WTC11 (cell line): ENCODE data around the gene ADH7. TPM values are rescaled to one million over a fixed set of nuclear protein-coding genes. Genes with fewer than 3 reads are reported as not detected.

Experiments used
- ATAC-seq: fragments of 200-7000 bp; cut with Tn5 transposase; 2 replicates; pipeline ENCODE4 v1.10.0; 2021; ENCODE audit warnings: mild to moderate bottlenecking, moderate library complexity
- CTCF ChIA-PET: fragments of 300-600 bp; sonication (Branson Sonifier 250); formaldehyde crosslinking; loops from one replicate; lab custom pipeline; 2021; ENCODE audit warnings: antibody characterized with exemption; lab: Charles Lee
- POLR2A ChIA-PET: fragments of 350-600 bp; sonication (Branson Sonifier 250); formaldehyde crosslinking; loops from one replicate; lab custom pipeline; 2021; ENCODE audit warnings: antibody characterized with exemption; lab: Charles Lee
- DNase-seq: peaks from one replicate; pipeline ENCODE4 v3.0.0; 2021; ENCODE audit warnings: low spot score
- H3K27ac Mint-ChIP-seq: 2 replicates; pipeline ENCODE4 v1.8.0; 2021; ENCODE audit warnings: mixed read lengths
- H3K27me3 Mint-ChIP-seq: 2 replicates; pipeline ENCODE4 v1.8.0; 2021; ENCODE audit warnings: low read depth, mild to moderate bottlenecking, moderate library complexity, mixed read lengths
- H3K36me3 Mint-ChIP-seq: 2 replicates; pipeline ENCODE4 v1.8.0; 2021; ENCODE audit warnings: mixed read lengths
- H3K4me1 Mint-ChIP-seq: 2 replicates; pipeline ENCODE4 v1.8.0; 2022; ENCODE audit warnings: mixed read lengths
- H3K4me3 Mint-ChIP-seq: 2 replicates; pipeline ENCODE4 v1.8.0; 2021; ENCODE audit warnings: mild to moderate bottlenecking, moderate library complexity, mixed read lengths
- H3K9me3 Mint-ChIP-seq: 2 replicates; pipeline ENCODE4 v1.8.0; 2021; ENCODE audit warnings: mixed read lengths
- AR ChIP-seq: fragments of 250-450 bp; sonication (Bioruptor Pico); IDR thresholded peaks from 2 replicates; pipeline ENCODE4 v1.9.0; 2021; ENCODE audit warnings: mild to moderate bottlenecking
- CTCF ChIP-seq: fragments of 200-600 bp; IDR thresholded peaks from 2 replicates; pipeline ENCODE4 v1.8.0; 2022; ENCODE audit warnings: antibody characterized with exemption
- E2F5 ChIP-seq: sonication (generic); formaldehyde crosslinking; IDR thresholded peaks from 2 replicates; pipeline ENCODE4 v1.8.1; 2022; ENCODE audit warnings: mild to moderate bottlenecking, moderate library complexity, missing genetic modification reagents
- FOXJ3 ChIP-seq: sonication (generic); formaldehyde crosslinking; IDR thresholded peaks from 2 replicates; pipeline ENCODE4 v1.9.0; 2021; ENCODE audit warnings: missing genetic modification reagents, mild to moderate bottlenecking, borderline replicate concordance
- FOXK1 ChIP-seq: sonication (generic); formaldehyde crosslinking; IDR thresholded peaks from 2 replicates; pipeline ENCODE4 v1.8.0; 2022; ENCODE audit warnings: mild to moderate bottlenecking, moderate library complexity, missing genetic modification reagents
- FOXP1 ChIP-seq: sonication (generic); formaldehyde crosslinking; IDR thresholded peaks from 2 replicates; pipeline ENCODE4 v1.8.0; 2022; ENCODE audit warnings: missing genetic modification reagents, mild to moderate bottlenecking, moderate library complexity, borderline replicate concordance
- GABPB1 ChIP-seq: sonication (generic); formaldehyde crosslinking; IDR thresholded peaks from 2 replicates; pipeline ENCODE4 v1.8.1; 2023; ENCODE audit warnings: mild to moderate bottlenecking, missing genetic modification reagents
- GRHL2 ChIP-seq: fragments of 250-450 bp; sonication (Bioruptor Pico); IDR thresholded peaks from 2 replicates; pipeline ENCODE4 v1.8.0; 2022; ENCODE audit warnings: mild to moderate bottlenecking, moderate library complexity; ENCODE audit not compliant: insufficient replicate concordance, severe bottlenecking
- MLX ChIP-seq: sonication (generic); formaldehyde crosslinking; IDR thresholded peaks from 2 replicates; pipeline ENCODE4 v1.8.1; 2023; ENCODE audit warnings: mild to moderate bottlenecking, missing genetic modification reagents, moderate library complexity
- NFE2L1 ChIP-seq: sonication (generic); formaldehyde crosslinking; IDR thresholded peaks from 2 replicates; pipeline ENCODE4 v1.8.1; 2023; ENCODE audit warnings: missing genetic modification reagents
- PRRX2 ChIP-seq: fragments of 250-450 bp; sonication (Bioruptor Pico); IDR thresholded peaks from 2 replicates; pipeline ENCODE4 v1.8.0; 2021; ENCODE audit warnings: mild to moderate bottlenecking
- RORB ChIP-seq: fragments of 250-450 bp; sonication (Bioruptor Pico); IDR thresholded peaks from 2 replicates; pipeline ENCODE4 v1.9.0; 2021; ENCODE audit warnings: mild to moderate bottlenecking
- SMAD3 ChIP-seq: sonication (generic); formaldehyde crosslinking; IDR thresholded peaks from 2 replicates; pipeline ENCODE4 v1.8.0; 2022; ENCODE audit warnings: missing genetic modification reagents, mild to moderate bottlenecking, borderline replicate concordance
- TEAD4 ChIP-seq: sonication (generic); formaldehyde crosslinking; IDR thresholded peaks from 2 replicates; pipeline ENCODE4 v1.8.0; 2022; ENCODE audit warnings: mild to moderate bottlenecking, missing genetic modification reagents
- ZNF396 ChIP-seq: fragments of 250-450 bp; sonication (Bioruptor Pico); IDR thresholded peaks from 2 replicates; pipeline ENCODE4 v1.8.0; 2021; ENCODE audit warnings: mild to moderate bottlenecking, moderate library complexity, borderline replicate concordance
- total RNA-seq: library from RNA; stranded (reverse); gene quantifications from 3 replicates; pipeline ENCODE4 v1.2.3, GENCODE V29; 2021
- TF ChIP-seq, protein P1 (sequence below): sonication (generic); formaldehyde crosslinking; IDR thresholded peaks from 2 replicates; pipeline ENCODE4 v1.8.1; 2023; ENCODE audit warnings: mild to moderate bottlenecking, missing genetic modification reagents, borderline replicate concordance
- TF ChIP-seq, protein P2 (sequence below): sonication (generic); formaldehyde crosslinking; IDR thresholded peaks from 2 replicates; pipeline ENCODE4 v1.8.1; 2023; ENCODE audit warnings: mild to moderate bottlenecking, missing genetic modification reagents

ADH7 gene
- total RNA-seq, 1 experiment from 2014 or later = not detected

DNA sequence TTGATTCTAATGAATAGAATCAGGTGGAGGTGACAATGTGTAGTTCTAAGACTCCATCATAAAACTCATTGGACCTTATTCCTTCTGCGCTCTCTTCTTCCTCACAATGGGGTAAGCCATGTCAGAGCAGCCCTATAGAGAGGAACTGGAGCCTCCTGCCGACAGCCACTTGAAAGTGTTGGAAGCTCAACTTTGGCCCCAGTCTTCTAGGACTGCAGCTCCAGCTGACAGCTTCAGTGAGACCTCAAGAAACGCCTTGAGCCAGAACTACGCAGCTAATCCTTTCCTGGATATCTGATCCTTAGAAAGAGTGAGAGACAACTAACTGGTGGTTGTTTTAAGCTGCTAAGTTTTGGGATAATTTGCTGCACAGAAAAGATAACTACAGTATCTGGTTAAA lies 22.1 kb upstream of the ADH7 start:
- POLR2A ChIA-PET = no interaction called here

DNA sequence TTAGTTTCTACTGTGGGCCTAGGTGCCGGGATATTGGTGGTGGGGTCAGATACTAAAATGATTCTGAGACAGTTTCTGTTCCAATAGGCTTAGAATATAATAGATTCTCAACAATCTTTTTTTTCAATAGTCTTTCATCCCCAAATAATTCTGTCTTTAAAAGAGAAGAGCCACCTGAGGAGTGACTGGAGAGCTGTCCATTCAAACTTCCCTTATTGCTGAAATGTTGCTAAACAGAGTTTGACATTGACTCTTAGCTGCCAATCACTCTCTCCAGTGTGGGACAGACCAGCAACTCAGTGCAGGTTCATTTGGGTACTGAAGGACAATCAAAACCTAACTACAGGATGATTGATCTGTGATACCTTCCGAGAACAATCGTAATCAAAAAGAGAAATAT lies 12.4 kb upstream of the ADH7 start:
- DNase-seq (no peak), ATAC-seq (no peak)
- POLR2A ChIA-PET = no interaction called here
- Mint-ChIP-seq H3K4me3 (no peak overlapping the region), H3K27me3 (no peaks in the 10 kb centered on the region), H3K36me3 (peaks cover 17% of the 10 kb centered on the region; the same call in 1 of the 2 replicates)
- TF ChIP-seq PRRX2 (CRISPR knock-in tag) (no peak), RORB (CRISPR knock-in tag) (no peak), SMAD3 (CRISPR knock-in tag) (no peak), FOXK1 (CRISPR knock-in tag) (no peak), FOXP1 (CRISPR knock-in tag) (no peak)
- TF ChIP-seq, protein P1, sequence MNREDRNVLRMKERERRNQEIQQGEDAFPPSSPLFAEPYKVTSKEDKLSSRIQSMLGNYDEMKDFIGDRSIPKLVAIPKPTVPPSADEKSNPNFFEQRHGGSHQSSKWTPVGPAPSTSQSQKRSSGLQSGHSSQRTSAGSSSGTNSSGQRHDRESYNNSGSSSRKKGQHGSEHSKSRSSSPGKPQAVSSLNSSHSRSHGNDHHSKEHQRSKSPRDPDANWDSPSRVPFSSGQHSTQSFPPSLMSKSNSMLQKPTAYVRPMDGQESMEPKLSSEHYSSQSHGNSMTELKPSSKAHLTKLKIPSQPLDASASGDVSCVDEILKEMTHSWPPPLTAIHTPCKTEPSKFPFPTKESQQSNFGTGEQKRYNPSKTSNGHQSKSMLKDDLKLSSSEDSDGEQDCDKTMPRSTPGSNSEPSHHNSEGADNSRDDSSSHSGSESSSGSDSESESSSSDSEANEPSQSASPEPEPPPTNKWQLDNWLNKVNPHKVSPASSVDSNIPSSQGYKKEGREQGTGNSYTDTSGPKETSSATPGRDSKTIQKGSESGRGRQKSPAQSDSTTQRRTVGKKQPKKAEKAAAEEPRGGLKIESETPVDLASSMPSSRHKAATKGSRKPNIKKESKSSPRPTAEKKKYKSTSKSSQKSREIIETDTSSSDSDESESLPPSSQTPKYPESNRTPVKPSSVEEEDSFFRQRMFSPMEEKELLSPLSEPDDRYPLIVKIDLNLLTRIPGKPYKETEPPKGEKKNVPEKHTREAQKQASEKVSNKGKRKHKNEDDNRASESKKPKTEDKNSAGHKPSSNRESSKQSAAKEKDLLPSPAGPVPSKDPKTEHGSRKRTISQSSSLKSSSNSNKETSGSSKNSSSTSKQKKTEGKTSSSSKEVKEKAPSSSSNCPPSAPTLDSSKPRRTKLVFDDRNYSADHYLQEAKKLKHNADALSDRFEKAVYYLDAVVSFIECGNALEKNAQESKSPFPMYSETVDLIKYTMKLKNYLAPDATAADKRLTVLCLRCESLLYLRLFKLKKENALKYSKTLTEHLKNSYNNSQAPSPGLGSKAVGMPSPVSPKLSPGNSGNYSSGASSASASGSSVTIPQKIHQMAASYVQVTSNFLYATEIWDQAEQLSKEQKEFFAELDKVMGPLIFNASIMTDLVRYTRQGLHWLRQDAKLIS (CRISPR knock-in tag) = no peak
- TF ChIP-seq, all 79 proteins: peak for 0
- H3K4me1 Mint-ChIP-seq = peaks cover 15% of the 10 kb centered on the region
- H3K9me3 Mint-ChIP-seq = peaks cover 50% of the 10 kb centered on the region
- CTCF ChIA-PET = no interaction called here
- no peak overlapping the region for H3K27ac Mint-ChIP-seq

More for the DNA sequence above, 22.1 kb upstream of the ADH7 start:
- ATAC-seq (peak; percentile 69), DNase-seq (no peak)
- TF ChIP-seq MLX (CRISPR knock-in tag) (no peak), ZNF396 (no peak), GABPB1 (CRISPR knock-in tag) (no peak), TEAD4 (CRISPR knock-in tag) (no peak), GRHL2 (CRISPR knock-in tag) (no peak), AR (no peak), FOXP1 (CRISPR knock-in tag) (no peak)
- TF ChIP-seq, protein P2, sequence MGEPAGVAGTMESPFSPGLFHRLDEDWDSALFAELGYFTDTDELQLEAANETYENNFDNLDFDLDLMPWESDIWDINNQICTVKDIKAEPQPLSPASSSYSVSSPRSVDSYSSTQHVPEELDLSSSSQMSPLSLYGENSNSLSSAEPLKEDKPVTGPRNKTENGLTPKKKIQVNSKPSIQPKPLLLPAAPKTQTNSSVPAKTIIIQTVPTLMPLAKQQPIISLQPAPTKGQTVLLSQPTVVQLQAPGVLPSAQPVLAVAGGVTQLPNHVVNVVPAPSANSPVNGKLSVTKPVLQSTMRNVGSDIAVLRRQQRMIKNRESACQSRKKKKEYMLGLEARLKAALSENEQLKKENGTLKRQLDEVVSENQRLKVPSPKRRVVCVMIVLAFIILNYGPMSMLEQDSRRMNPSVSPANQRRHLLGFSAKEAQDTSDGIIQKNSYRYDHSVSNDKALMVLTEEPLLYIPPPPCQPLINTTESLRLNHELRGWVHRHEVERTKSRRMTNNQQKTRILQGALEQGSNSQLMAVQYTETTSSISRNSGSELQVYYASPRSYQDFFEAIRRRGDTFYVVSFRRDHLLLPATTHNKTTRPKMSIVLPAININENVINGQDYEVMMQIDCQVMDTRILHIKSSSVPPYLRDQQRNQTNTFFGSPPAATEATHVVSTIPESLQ (CRISPR knock-in tag) = no peak
- H3K36me3 Mint-ChIP-seq = peaks cover 3% of the 10 kb centered on the region; the same call in 1 of the 2 replicates
- H3K27me3 Mint-ChIP-seq = no peaks in the 10 kb centered on the region
- no peak overlapping the region for H3K4me3 Mint-ChIP-seq
- CTCF ChIA-PET = no interaction called here
- peaks cover 10% of the 10 kb centered on the region for H3K4me1 Mint-ChIP-seq
- no peak overlapping the region for H3K27ac Mint-ChIP-seq
- peaks cover 12% of the 10 kb centered on the region for H3K9me3 Mint-ChIP-seq

- ChIA-PET POLR2A (no interaction called here), CTCF (no interaction called here)
- Mint-ChIP-seq H3K36me3 (peaks cover 14% of the 10 kb centered on the region; the same call in 1 of the 2 replicates), H3K27ac (no peak overlapping the region; the same call in 1 of the 2 replicates), H3K27me3 (no peaks in the 10 kb centered on the region), H3K9me3 (peaks cover 45% of the 10 kb centered on the region), H3K4me1 (peaks cover 15% of the 10 kb centered on the region), H3K4me3 (no peak overlapping the region)
- DNase-seq (no peak), ATAC-seq (peak; percentile 80)
- TF ChIP-seq PRRX2 (CRISPR knock-in tag) (no peak), FOXJ3 (CRISPR knock-in tag) (no peak), CTCF (no peak), NFE2L1 (peak; percentile 85), E2F5 (CRISPR knock-in tag) (no peak)
These were observed 11.9 kb upstream of the ADH7 start for GRCh38 chr4:99447079-99447478.
